Upper lobe of left lung (tissue), 6 donors: ENCODE measurements around the gene PLPPR1. TPM values are rescaled to one million over a fixed set of nuclear protein-coding genes. Genes with fewer than 3 reads are reported as not detected.

Source experiments
- ATAC-seq, 2 donors: fragments of 200-7000 bp; cut with Tn5 transposase; one replicate each; pipeline ENCODE4 v1.9.1; 2022; ENCODE audit warnings: mild to moderate bottlenecking in 2 of 2, moderate library complexity in 2 of 2; ENCODE audit not compliant: low FRiP score in 2 of 2
- DNase-seq, 2 donors: peaks; one replicate each; pipeline ENCODE4 v3.0.0-alpha.2; 2019 to 2020
- H3K27ac ChIP-seq, 4 donors: fragments of 200-600 bp; sonication (generic); one replicate each; pipeline ENCODE4 v1.5.1; 2016 to 2019
- H3K27me3 ChIP-seq, 4 donors: fragments of 200-600 bp; sonication (generic); one replicate each; pipeline ENCODE4 v1.5.1; 2017 to 2019
- H3K36me3 ChIP-seq, 4 donors: fragments of 200-600 bp; sonication (generic); one replicate each; pipeline ENCODE4 v1.5.1; 2016 to 2019
- H3K4me1 ChIP-seq, 4 donors: fragments of 200-600 bp; sonication (generic); one replicate each; pipeline ENCODE4 v1.5.1; 2018 to 2019
- H3K4me3 ChIP-seq, 4 donors: fragments of 200-600 bp; sonication (generic); one replicate each; pipeline ENCODE4 v1.5.1; 2017 to 2019; ENCODE audit warnings: mild to moderate bottlenecking in 2 of 4, moderate library complexity in 1 of 4
- H3K9me3 ChIP-seq, 4 donors: fragments of 200-600 bp; sonication (generic); one replicate each; pipeline ENCODE4 v1.5.1; 2018 to 2019
- CTCF ChIP-seq, 6 experiments: fragments of 450-650 bp in 4 of 6; fragments of 200-600 bp in 2 of 6; sonication (generic) in 2 of 6; IDR thresholded peaks; one replicate each; pipeline ENCODE4 v1.5.1; 2016 to 2019; ENCODE audit warnings: antibody characterized with exemption in 6 of 6
- EP300 ChIP-seq, 4 donors: sonication (generic); formaldehyde crosslinking; IDR thresholded peaks; one replicate each; pipeline ENCODE4 v1.5.1; 2017; ENCODE audit warnings: antibody characterized with exemption in 4 of 4, control low read depth in 2 of 4
- POLR2A ChIP-seq, 4 donors: fragments of 450-650 bp; IDR thresholded peaks; one replicate each; pipeline ENCODE4 v1.5.1; 2016 to 2017; ENCODE audit warnings: antibody characterized with exemption in 4 of 4, mild to moderate bottlenecking in 2 of 4
- POLR2AphosphoS5 ChIP-seq, 2 donors: sonication (generic); formaldehyde crosslinking; IDR thresholded peaks; one replicate each; pipeline ENCODE4 v1.5.1; 2017; ENCODE audit warnings: antibody characterized with exemption in 2 of 2
- WGBS, 2 donors: methylation state at CpG; one replicate each; pipeline ENCODE4 v1.1.5; 2017 to 2018; 5-methylcytosine and 5-hydroxymethylcytosine counted together
- total RNA-seq, 6 donors: library from RNA; depleted of rRNA in 4 of 6; stranded (reverse); fragments of >200 nt in 4 of 6; gene quantifications; one replicate each; pipeline versions ENCODE4 v1.1.0 to v1.2.1, GENCODE V29; 2016 to 2021
- donor health status: DM: no; HTN: no; CAD: no; lungs with moderate emphysema.
- donor health status: DM: no; HTN: yes; CAD: no; lungs with severe emphysema.

The PLPPR1 gene
- total RNA-seq, 6 donors from 2014 or later: 0.44 to 5.1 (median 2.7) TPM; not detected in 1

- no peak overlapping the region for H3K27ac ChIP-seq
- ATAC-seq: no peak
- TF ChIP-seq EP300 (IDR thresholded peaks at IDR 0.05) (no peak), POLR2AphosphoS5 (IDR thresholded peaks at IDR 0.05) (no peak), CTCF (IDR thresholded peaks at IDR 0.05) (no peak), POLR2A (IDR thresholded peaks at IDR 0.05) (no peak)
- no peaks in the 10 kb centered on the region for H3K36me3 ChIP-seq
- DNase-seq: no peak
- H3K9me3 ChIP-seq: no peaks in the 10 kb centered on the region
- 63 to 66% methylated on average over 3 of the region's 3 CpGs for WGBS, 2 donors
- no peak overlapping the region for H3K4me3 ChIP-seq
- H3K27me3 ChIP-seq: no peaks in the 10 kb centered on the region
- H3K4me1 ChIP-seq: no peaks in the 10 kb centered on the region
These were observed 58.9 kb downstream of the PLPPR1 start for GRCh38 chr9:101087426-101087825.

- TF ChIP-seq POLR2A (IDR thresholded peaks at IDR 0.05): no peak
- no peak for TF ChIP-seq CTCF (IDR thresholded peaks at IDR 0.05)
- TF ChIP-seq POLR2AphosphoS5 (IDR thresholded peaks at IDR 0.05): no peak
- no peak for TF ChIP-seq EP300 (IDR thresholded peaks at IDR 0.05)
- no peak overlapping the region for H3K4me3 ChIP-seq
- H3K36me3 ChIP-seq: no peaks in the 10 kb centered on the region
- DNase-seq (no peak), ATAC-seq (no peak)
- no peak overlapping the region for H3K27ac ChIP-seq
- no peaks in the 10 kb centered on the region for H3K4me1 ChIP-seq
- no peaks in the 10 kb centered on the region for H3K27me3 ChIP-seq
- H3K9me3 ChIP-seq: no peaks in the 10 kb centered on the region
- WGBS, 2 donors: 65 to 89% methylated on average over 1 of the region's 1 CpG
These were observed 64.4 kb downstream of the PLPPR1 start for GRCh38 chr9:101092922-101093321.

DNA sequence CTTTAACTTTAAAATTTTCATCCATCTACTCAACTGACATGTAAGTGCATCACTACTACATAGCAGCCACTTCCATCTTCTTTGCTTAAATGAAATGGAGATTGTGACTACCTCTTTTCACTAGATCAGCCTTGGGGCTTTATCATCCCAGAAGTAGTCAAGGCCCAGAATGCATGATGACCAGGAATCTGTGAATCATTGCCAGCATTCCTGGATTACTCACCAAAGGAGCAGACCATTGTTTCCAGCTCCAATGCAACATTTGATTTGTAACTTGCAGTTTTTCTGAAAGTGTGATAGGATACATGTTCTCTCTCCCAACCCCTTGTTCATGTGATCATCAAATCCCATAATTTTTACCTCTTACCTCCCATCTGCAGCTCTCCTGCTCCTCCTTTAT lies 65.1 kb downstream of the PLPPR1 start:
- TF ChIP-seq EP300 (IDR thresholded peaks at IDR 0.05) (no peak), POLR2AphosphoS5 (IDR thresholded peaks at IDR 0.05) (no peak), POLR2A (IDR thresholded peaks at IDR 0.05) (no peak), CTCF (IDR thresholded peaks at IDR 0.05) (no peak)
- ATAC-seq: no peak
- no peak overlapping the region for H3K4me3 ChIP-seq

DNA sequence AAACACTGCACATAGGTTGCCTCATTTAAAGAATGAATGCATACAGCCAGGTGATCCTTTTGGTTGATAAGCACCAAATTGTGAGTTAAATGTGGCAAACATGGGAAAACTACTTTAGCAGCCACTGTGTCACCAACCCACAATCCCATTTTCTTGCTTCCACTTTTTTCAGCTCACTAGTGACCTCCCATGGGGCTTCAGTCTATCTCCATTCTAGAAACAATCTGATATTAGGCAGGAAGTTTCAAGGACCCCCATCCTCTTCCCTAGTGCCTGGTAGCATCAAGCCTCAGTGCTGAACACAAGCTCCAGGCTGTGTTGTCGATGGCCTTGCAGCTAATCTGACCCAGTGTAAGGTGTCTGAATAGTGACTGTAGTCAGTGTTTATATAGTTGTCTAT lies 66.2 kb downstream of the PLPPR1 start:
- Histone ChIP-seq H3K9me3 (no peaks in the 10 kb centered on the region), H3K4me3 (no peak overlapping the region), H3K27me3 (no peaks in the 10 kb centered on the region), H3K27ac (no peak overlapping the region), H3K36me3 (no peaks in the 10 kb centered on the region), H3K4me1 (no peaks in the 10 kb centered on the region)
- WGBS, 2 donors: 75 to 86% methylated on average over 1 of the region's 1 CpG
- no peak for ATAC-seq
- DNase-seq: no peak
- TF ChIP-seq POLR2AphosphoS5 (IDR thresholded peaks at IDR 0.05) (no peak), POLR2A (IDR thresholded peaks at IDR 0.05) (no peak), EP300 (IDR thresholded peaks at IDR 0.05) (no peak), CTCF (IDR thresholded peaks at IDR 0.05) (no peak)

More for the DNA sequence above, 65.1 kb downstream of the PLPPR1 start:
- Histone ChIP-seq H3K36me3 (no peaks in the 10 kb centered on the region), H3K4me1 (no peaks in the 10 kb centered on the region), H3K9me3 (no peaks in the 10 kb centered on the region), H3K27me3 (no peaks in the 10 kb centered on the region), H3K27ac (no peak overlapping the region)
- no peak for DNase-seq

- WGBS, 2 donors: 23 to 38% methylated on average over 1 of the region's 1 CpG
- no peak overlapping the region for H3K4me3 ChIP-seq
- TF ChIP-seq EP300 (IDR thresholded peaks at IDR 0.05): no peak
- no peak for TF ChIP-seq CTCF (IDR thresholded peaks at IDR 0.05)
- no peak for TF ChIP-seq POLR2AphosphoS5 (IDR thresholded peaks at IDR 0.05)
- TF ChIP-seq POLR2A (IDR thresholded peaks at IDR 0.05): no peak
- DNase-seq: no peak
- H3K4me1 ChIP-seq: no peaks in the 10 kb centered on the region
- H3K9me3 ChIP-seq: no peaks in the 10 kb centered on the region
- H3K27me3 ChIP-seq: no peaks in the 10 kb centered on the region
- no peaks in the 10 kb centered on the region for H3K36me3 ChIP-seq
- H3K27ac ChIP-seq: no peak overlapping the region
- no peak for ATAC-seq
These were observed 68.7 kb downstream of the PLPPR1 start for GRCh38 chr9:101097210-101097609.
